ENCODE data around the gene COL10A1. TPM values are rescaled to one million over a fixed set of nuclear protein-coding genes. Genes with fewer than 3 reads are reported as not detected.

Gene COL10A1
- total and polyA plus RNA-seq, 3 donors from 2014 or later = 0.06 to 0.34 (median 0.16) TPM

DNA sequence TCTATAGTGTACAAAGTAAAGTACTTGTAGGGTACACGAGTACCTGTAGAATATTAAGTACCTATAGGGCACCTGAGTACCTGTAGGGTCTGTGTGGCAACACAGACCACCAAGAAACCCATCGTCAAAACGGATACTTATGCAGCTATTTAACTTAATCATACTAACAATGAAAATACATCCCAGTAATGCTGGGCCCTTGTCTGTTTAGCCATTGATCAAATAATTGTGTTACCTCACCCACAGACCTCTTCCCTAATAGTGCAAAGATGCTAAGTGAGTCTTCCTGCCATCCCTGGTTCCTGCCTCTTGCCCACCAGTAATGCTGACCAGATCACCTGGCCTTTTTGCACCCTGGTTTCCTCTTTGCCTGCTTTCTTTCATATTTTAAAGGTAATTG lies 7.5 kb upstream of the COL10A1 start:
- no peak overlapping the region for H3K27ac ChIP-seq
- no peak for TF ChIP-seq POLR2A (IDR thresholded peaks at IDR 0.05)
- TF ChIP-seq, protein P1, sequence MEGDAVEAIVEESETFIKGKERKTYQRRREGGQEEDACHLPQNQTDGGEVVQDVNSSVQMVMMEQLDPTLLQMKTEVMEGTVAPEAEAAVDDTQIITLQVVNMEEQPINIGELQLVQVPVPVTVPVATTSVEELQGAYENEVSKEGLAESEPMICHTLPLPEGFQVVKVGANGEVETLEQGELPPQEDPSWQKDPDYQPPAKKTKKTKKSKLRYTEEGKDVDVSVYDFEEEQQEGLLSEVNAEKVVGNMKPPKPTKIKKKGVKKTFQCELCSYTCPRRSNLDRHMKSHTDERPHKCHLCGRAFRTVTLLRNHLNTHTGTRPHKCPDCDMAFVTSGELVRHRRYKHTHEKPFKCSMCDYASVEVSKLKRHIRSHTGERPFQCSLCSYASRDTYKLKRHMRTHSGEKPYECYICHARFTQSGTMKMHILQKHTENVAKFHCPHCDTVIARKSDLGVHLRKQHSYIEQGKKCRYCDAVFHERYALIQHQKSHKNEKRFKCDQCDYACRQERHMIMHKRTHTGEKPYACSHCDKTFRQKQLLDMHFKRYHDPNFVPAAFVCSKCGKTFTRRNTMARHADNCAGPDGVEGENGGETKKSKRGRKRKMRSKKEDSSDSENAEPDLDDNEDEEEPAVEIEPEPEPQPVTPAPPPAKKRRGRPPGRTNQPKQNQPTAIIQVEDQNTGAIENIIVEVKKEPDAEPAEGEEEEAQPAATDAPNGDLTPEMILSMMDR (IDR thresholded peaks at IDR 0.05) = no peak
- intact Hi-C loops (cut with DNase I; ENCODE audit: low total_unique reads) = no loop called here
- 81 to 90% methylated on average over 3 of the region's 3 CpGs for WGBS, 2 donors
- no peaks in the 10 kb centered on the region for H3K36me3 ChIP-seq (ENCODE audit: low read depth, missing control alignments)
- DNase-seq = no peak
- no peaks in the 10 kb centered on the region for H3K4me1 ChIP-seq
- H3K4me3 ChIP-seq = no peak overlapping the region
- H3K27me3 ChIP-seq = no peaks in the 10 kb centered on the region
- H3K9me3 ChIP-seq = no peaks in the 10 kb centered on the region

DNA sequence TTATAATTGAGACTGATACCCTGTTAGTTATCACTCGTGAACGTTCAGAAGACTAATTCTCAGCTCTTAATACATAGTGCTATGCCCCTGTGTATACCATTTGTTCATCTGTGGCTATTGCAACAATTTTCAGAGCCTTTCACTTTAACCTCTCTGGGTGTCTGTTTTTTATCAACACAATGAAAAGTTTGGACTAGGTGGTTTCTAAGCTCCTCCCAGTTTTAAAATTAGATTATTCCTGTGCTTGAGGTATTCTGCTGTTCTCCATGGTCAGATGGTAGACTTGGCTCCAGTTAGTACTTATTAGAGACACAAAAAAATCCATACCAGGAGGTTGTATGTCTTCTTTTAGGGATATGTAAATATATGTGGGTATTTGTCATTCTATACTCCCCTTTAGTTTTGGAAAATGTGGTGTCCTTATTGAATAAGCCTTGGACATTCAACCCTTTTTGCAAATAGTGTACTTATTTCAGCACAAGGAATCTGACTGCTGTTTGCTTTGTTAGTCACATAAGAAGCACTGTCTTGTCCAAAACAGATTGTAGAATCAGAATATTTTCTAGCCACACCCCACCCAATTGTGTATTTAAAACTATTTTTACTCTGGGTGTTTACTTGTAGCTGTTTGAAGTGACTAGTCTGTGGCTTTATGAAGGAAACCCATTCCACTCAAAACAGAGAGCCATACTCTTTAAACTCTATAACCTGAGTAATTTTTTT lies 2.0 kb upstream of the COL10A1 start:
- no peak for DNase-seq
- 82 to 91% methylated on average over 2 of the region's 2 CpGs for WGBS, 2 donors
- Histone ChIP-seq H3K4me3 (no peak overlapping the region), H3K4me1 (no peaks in the 10 kb centered on the region), H3K36me3 (ENCODE audit: low read depth, missing control alignments) (no peaks in the 10 kb centered on the region), H3K27ac (no peak overlapping the region), H3K9me3 (no peaks in the 10 kb centered on the region), H3K27me3 (no peaks in the 10 kb centered on the region)
- TF ChIP-seq POLR2A (IDR thresholded peaks at IDR 0.05) = no peak
- TF ChIP-seq, protein P1 (IDR thresholded peaks at IDR 0.05) = no peak
- intact Hi-C loops (cut with DNase I; ENCODE audit: low total_unique reads) = no loop called here

DNA sequence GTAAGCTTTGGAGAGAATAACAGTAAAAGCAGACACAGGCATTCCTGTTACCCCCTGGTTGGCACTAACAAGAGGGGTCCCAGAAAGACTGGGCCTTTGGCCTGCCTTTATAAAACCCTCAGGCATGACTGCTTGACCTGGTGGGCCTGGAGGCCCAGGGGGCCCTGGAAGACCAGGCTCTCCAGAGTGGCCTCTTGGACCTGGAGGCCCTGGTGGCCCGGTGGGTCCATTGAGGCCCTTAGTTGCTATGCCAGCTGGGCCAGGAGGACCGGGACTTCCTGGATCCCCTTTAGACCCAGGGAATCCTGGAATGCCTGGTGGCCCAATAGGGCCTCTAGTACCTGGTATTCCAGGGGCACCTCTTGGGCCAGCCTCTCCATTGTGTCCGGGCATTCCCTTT lies 5.5 kb downstream of the COL10A1 start:
- Histone ChIP-seq H3K4me3 (no peak overlapping the region), H3K4me1 (no peaks in the 10 kb centered on the region), H3K9me3 (no peaks in the 10 kb centered on the region), H3K27me3 (no peaks in the 10 kb centered on the region), H3K27ac (no peak overlapping the region), H3K36me3 (ENCODE audit: low read depth, missing control alignments) (no peaks in the 10 kb centered on the region)
- DNase-seq = no peak
- WGBS, 2 donors = 98 to 100% methylated on average over 3 of the region's 3 CpGs
- intact Hi-C loops (cut with DNase I; ENCODE audit: low total_unique reads) = no loop called here
- TF ChIP-seq POLR2A (IDR thresholded peaks at IDR 0.05) = no peak
- TF ChIP-seq, protein P1 (IDR thresholded peaks at IDR 0.05) = no peak

DNA sequence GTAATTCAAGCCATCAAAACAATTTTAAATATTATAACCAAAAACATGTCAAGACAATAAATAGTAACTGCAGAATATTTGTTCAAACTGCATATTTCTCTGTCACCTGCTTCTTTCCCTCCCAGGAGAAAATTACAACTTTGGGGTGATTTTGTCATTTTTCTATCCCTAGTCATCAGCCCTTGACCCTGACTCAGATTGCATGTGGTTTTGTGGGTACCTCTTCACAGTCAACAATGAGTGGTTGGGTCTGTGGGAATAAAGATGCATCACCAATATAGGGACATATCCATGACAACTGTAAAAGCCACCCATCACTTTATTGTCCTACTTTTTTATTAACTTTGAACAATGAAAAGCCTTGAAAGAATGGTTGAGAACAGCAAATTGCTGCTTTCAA lies 7.3 kb downstream of the COL10A1 start:
- intact Hi-C loops (cut with DNase I; ENCODE audit: low total_unique reads) = no loop called here
- Histone ChIP-seq H3K27ac (no peak overlapping the region), H3K27me3 (no peaks in the 10 kb centered on the region), H3K9me3 (no peaks in the 10 kb centered on the region), H3K4me3 (no peak overlapping the region), H3K4me1 (no peaks in the 10 kb centered on the region), H3K36me3 (ENCODE audit: low read depth, missing control alignments) (no peaks in the 10 kb centered on the region)
- no peak for DNase-seq
- TF ChIP-seq, protein P1 (IDR thresholded peaks at IDR 0.05) = no peak
- TF ChIP-seq POLR2A (IDR thresholded peaks at IDR 0.05) = no peak

DNA sequence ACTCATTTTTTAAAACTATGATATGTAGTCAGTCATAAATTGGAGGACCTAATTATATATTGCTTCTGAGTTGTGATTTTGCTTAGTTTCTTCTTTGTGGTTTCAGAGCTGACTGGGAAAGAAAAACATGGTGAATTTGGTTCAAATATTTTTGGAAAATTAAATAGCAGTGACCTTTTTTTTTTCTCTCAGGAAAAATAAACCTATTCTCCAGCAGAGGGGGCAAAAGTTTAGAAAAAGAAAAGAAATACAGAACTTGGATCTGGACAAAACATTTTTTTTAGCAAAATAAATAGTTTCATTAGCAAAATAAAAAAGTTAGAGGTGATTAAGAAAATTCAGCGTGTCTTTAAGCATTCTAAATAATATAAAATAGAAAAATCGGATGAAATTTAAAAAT lies 10.2 kb downstream of the COL10A1 start:
- intact Hi-C loops (cut with DNase I; ENCODE audit: low total_unique reads) = no loop called here
- 77 to 80% methylated on average over 2 of the region's 2 CpGs for WGBS, 2 donors
- no peaks in the 10 kb centered on the region for H3K36me3 ChIP-seq (ENCODE audit: low read depth, missing control alignments)

More for the DNA sequence above, 10.2 kb downstream of the COL10A1 start:
- DNase-seq = no peak
- H3K27me3 ChIP-seq = no peaks in the 10 kb centered on the region
- no peaks in the 10 kb centered on the region for H3K4me1 ChIP-seq
- H3K9me3 ChIP-seq = no peaks in the 10 kb centered on the region
- H3K4me3 ChIP-seq = no peak overlapping the region
- H3K27ac ChIP-seq = no peak overlapping the region
- TF ChIP-seq, protein P1 (IDR thresholded peaks at IDR 0.05) = peak in 1 of 3 experiments; percentile 51
- no peak for TF ChIP-seq POLR2A (IDR thresholded peaks at IDR 0.05)
